B cell (primary cell): ENCODE results near the gene RUNDC1. TPM values are rescaled to one million over a fixed set of nuclear protein-coding genes. Genes with fewer than 3 reads are reported as not detected.
A peak's percentile ranks its signal among the peaks of the same experiment; 100 is the strongest.

Source experiments
- ATAC-seq: fragments of 200-7000 bp; cut with Tn5 transposase; one replicate; pipeline ENCODE4 v1.10.0; 2021; ENCODE audit warnings: low read depth, mild to moderate bottlenecking, moderate number of reproducible peaks, moderate library complexity
- CTCF ChIA-PET: fragments of 350-600 bp; sonication (Branson Sonifier 250); formaldehyde crosslinking; loops from one replicate; lab custom pipeline; 2021; ENCODE audit warnings: antibody characterized with exemption, inconsistent platforms; lab: Charles Lee
- POLR2A ChIA-PET: fragments of 350-600 bp; sonication (Branson Sonifier 250); formaldehyde crosslinking; loops from one replicate; lab custom pipeline; 2021; ENCODE audit warnings: antibody characterized with exemption; lab: Charles Lee
- DNase-seq: peaks from one replicate; pipeline ENCODE4 v3.0.0; 2013
- H2AFZ ChIP-seq: 2 replicates; pipeline ENCODE4 v1.6.1; 2012; ENCODE audit warnings: mild to moderate bottlenecking, low read depth, low read length; ENCODE audit not compliant: insufficient read depth, poor library complexity, severe bottlenecking
- H3K27ac ChIP-seq, 2 donors: 1 replicate in 1 of 2; 2 replicates in 1 of 2; pipeline ENCODE4 v1.5.1; 2012 to 2013; ENCODE audit warnings: low read length in 2 of 2, mild to moderate bottlenecking in 2 of 2, moderate library complexity in 1 of 2
- H3K27me3 ChIP-seq, 4 experiments: fragments of 200-600 bp in 1 of 4; sonication (generic) in 1 of 4; replicated peaks in 1 of 4; 1 replicate in 2 of 4; 2 replicates in 2 of 4; pipeline versions ENCODE4 v1.6.1 to v1.7.0; 2013 to 2016; ENCODE audit warnings: low read length in 3 of 4, mild to moderate bottlenecking in 2 of 4, mixed read lengths in 1 of 4, moderate library complexity in 1 of 4; ENCODE audit not compliant: insufficient read depth in 4 of 4, control insufficient read depth in 3 of 4; ENCODE audit errors: control extremely low read depth in 1 of 4
- H3K36me3 ChIP-seq, 2 experiments: replicated peaks in 1 of 2; 1 replicate in 1 of 2; 2 replicates in 1 of 2; pipeline versions ENCODE4 v1.6.1 to v1.7.1; 2013; ENCODE audit warnings: low read length in 1 of 2; ENCODE audit not compliant: insufficient read depth in 2 of 2, control insufficient read depth in 1 of 2; ENCODE audit errors: control extremely low read depth in 1 of 2, extremely low read depth in 1 of 2
- H3K4me1 ChIP-seq, 2 donors: fragments of 200-600 bp in 1 of 2; sonication (generic) in 1 of 2; 1 replicate in 1 of 2; 2 replicates in 1 of 2; pipeline versions ENCODE4 v1.5.1 to v1.6.1; 2013 to 2017; ENCODE audit warnings: low read length in 2 of 2; ENCODE audit not compliant: control insufficient read depth in 2 of 2, insufficient read depth in 2 of 2
- H3K4me2 ChIP-seq: replicated peaks from 2 replicates; pipeline ENCODE3; 2012; ENCODE audit warnings: mild to moderate bottlenecking, low read depth, low read length; ENCODE audit not compliant: poor library complexity, severe bottlenecking
- H3K4me3 ChIP-seq, 5 experiments: fragments of 200-600 bp in 1 of 5; sonication (generic) in 1 of 5; 1 replicate in 3 of 5; 2 replicates in 2 of 5; pipeline versions ENCODE4 v1.5.1 to v1.7.0; 2011 to 2016; ENCODE audit warnings: low read length in 4 of 5, mild to moderate bottlenecking in 4 of 5, low read depth in 2 of 5, control low read depth in 1 of 5, moderate library complexity in 1 of 5; ENCODE audit not compliant: insufficient read depth in 1 of 5; ENCODE audit errors: control extremely low read depth in 1 of 5, extremely low read depth in 1 of 5
- H3K79me2 ChIP-seq: fragments of 200-600 bp; sonication (generic); one replicate; pipeline ENCODE4 v1.6.0; 2016; ENCODE audit warnings: low read length; ENCODE audit not compliant: control insufficient read depth, insufficient read depth
- H3K9ac ChIP-seq: fragments of 200-600 bp; sonication (generic); 2 replicates; pipeline ENCODE4 v1.6.1; 2017; ENCODE audit warnings: mild to moderate bottlenecking, low read length, moderate library complexity
- H3K9me3 ChIP-seq, 3 donors: one replicate each; pipeline versions ENCODE4 v1.6.1 to v1.7.1; 2013; ENCODE audit warnings: low read length in 2 of 3; ENCODE audit not compliant: control insufficient read depth in 2 of 3, insufficient read depth in 1 of 3; ENCODE audit errors: control extremely low read depth in 1 of 3
- H4K20me1 ChIP-seq: 2 replicates; pipeline ENCODE4 v1.6.0; 2012; ENCODE audit warnings: mild to moderate bottlenecking, low read length; ENCODE audit not compliant: insufficient read depth, control insufficient read depth, poor library complexity, severe bottlenecking
- H3K27ac Mint-ChIP-seq: one replicate; pipeline ENCODE4 v1.8.0; 2021; ENCODE audit warnings: mixed read lengths
- H3K27me3 Mint-ChIP-seq: one replicate; pipeline ENCODE4 v1.8.0; 2021; ENCODE audit warnings: mixed read lengths
- H3K4me1 Mint-ChIP-seq: one replicate; pipeline ENCODE4 v1.8.0; 2021; ENCODE audit warnings: mixed read lengths
- H3K4me3 Mint-ChIP-seq: one replicate; pipeline ENCODE4 v1.8.0; 2021; ENCODE audit warnings: mixed read lengths
- H3K9me3 Mint-ChIP-seq: one replicate; pipeline ENCODE4 v1.8.0; 2022; ENCODE audit warnings: mixed read lengths; ENCODE audit not compliant: insufficient read depth
- CTCF ChIP-seq: fragments of 200-600 bp; IDR thresholded peaks from one replicate; pipeline ENCODE4 v1.8.0; 2022; ENCODE audit warnings: antibody characterized with exemption, mild to moderate bottlenecking
- EZH2 ChIP-seq: IDR thresholded peaks from 2 replicates; pipeline ENCODE4 v1.6.1; 2012; ENCODE audit warnings: borderline replicate concordance, low read depth, mild to moderate bottlenecking, moderate library complexity, low read length; ENCODE audit not compliant: insufficient read depth, poor library complexity, severe bottlenecking
- WGBS: methylation state at CpG from one replicate; pipeline ENCODE4 v1.1.5; 2013; ENCODE audit warnings: missing lambda C conversion rate; ENCODE audit not compliant: insufficient coverage; 5-methylcytosine and 5-hydroxymethylcytosine counted together
- intact Hi-C: fragments of 100-400 bp; cut with micrococcal nuclease; formaldehyde crosslinking; loops from one replicate; pipeline ENCODE4 v1.10.0; 2022
- polyA plus RNA-seq: library from polyadenylated mRNA; depleted of rRNA; stranded (reverse); fragments of >200 nt; gene quantifications from 2 replicates; pipeline ENCODE4 v1.2.3, GENCODE V29; 2012
- total RNA-seq, 2 donors: library from RNA; stranded (reverse); fragments of 120-200 nt in 1 of 2; gene quantifications; 1 replicate in 1 of 2; 2 replicates in 1 of 2; pipeline versions ENCODE4 v1.2.3 to v1.2.4, GENCODE V29; 2013 to 2022

Gene RUNDC1
- total and polyA plus RNA-seq, 2 donors (not counting 1 experiment from before 2014, with no cell fraction given): 14.6 to 43.7 TPM

- POLR2A ChIA-PET: interaction anchor here (0.8 to 3.5 kb wide), 9 partner anchors 18 to 460 kb away, joined by 3 to 30 read pairs (median 4); partner anchors contain the start of genes DHX8, IFI35, NBR1 and RPL27
- no peaks in the 10 kb centered on the region for H3K27me3 Mint-ChIP-seq
- H2AFZ ChIP-seq: peak within 1 kb of the TSS; percentile 79
- intact Hi-C loops: loop anchor here (1.0 to 2.0 kb wide), 6 partner anchors 18 to 344 kb away; partner anchors contain the start of genes BRCA1, IFI35 and RPL27
- TF ChIP-seq CTCF (peak; percentile 62), EZH2 (no peak)
- peaks cover 29% of the 10 kb centered on the region for H3K4me1 Mint-ChIP-seq
- H3K27me3 ChIP-seq: no peaks in the 10 kb centered on the region
- H3K9me3 Mint-ChIP-seq: no peaks in the 10 kb centered on the region
- no peaks in the 10 kb centered on the region for H3K9me3 ChIP-seq
- peak within 1 kb of the TSS; percentile 49 to 77 (median 68) for H3K4me3 ChIP-seq
- peaks cover 9 to 31% of the 10 kb centered on the region in 2 donors for H3K4me1 ChIP-seq
- H3K9ac ChIP-seq: peak within 1 kb of the TSS; percentile 69
- peak; percentile 92 for DNase-seq
- ATAC-seq: peak; percentile 71
- H3K4me2 ChIP-seq: peak within 1 kb of the TSS; percentile 88
- peak within 1 kb of the TSS in 1 of 2 donors; percentile 63 for H3K27ac ChIP-seq
- peak within 1 kb of the TSS; percentile 88 for H3K4me3 Mint-ChIP-seq
- H3K27ac Mint-ChIP-seq: peak within 1 kb of the TSS; percentile 87
- CTCF ChIA-PET: interaction anchor here (0.6 to 2.1 kb wide), 13 partner anchors 18 to 459 kb away, joined by 3 to 10 read pairs (median 5); partner anchors contain the start of genes DHX8, IFI35, NBR1 and RPL27
- under 1% methylated on average over 50 of the region's 61 CpGs for WGBS
- no peaks in the 10 kb centered on the region for H3K79me2 ChIP-seq
- H3K36me3 ChIP-seq: no peaks in the 10 kb centered on the region
- no peaks in the 10 kb centered on the region for H4K20me1 ChIP-seq
These were observed 44.3 kb downstream of the RUNDC1 start, which contains the start of gene RND2 for GRCh38 chr17:43024407-43025289. RND2 (plus strand) TSS chr17:43025231; CDS start chr17:43025348, 117 bp downstream.
